OCI-LY1 (cell line): ENCODE measurements around the gene CNTFR.
A peak's percentile ranks its signal among the peaks of the same experiment; 100 is the strongest.

ENCODE experiments used
- H2AFZ ChIP-seq: fragments of 200-600 bp; sonication (generic), shearing (Covaris generic); 2 replicates; pipeline ENCODE4 v1.6.0; 2014; ENCODE audit warnings: antibody characterized with exemption, mild to moderate bottlenecking, low read length
- H3F3A ChIP-seq: fragments of 200-600 bp; sonication (generic), shearing (Covaris generic); 2 replicates; pipeline ENCODE4 v1.6.0; 2014; ENCODE audit warnings: mild to moderate bottlenecking, antibody characterized with exemption, low read length, moderate library complexity; ENCODE audit not compliant: insufficient read depth
- H3K27ac ChIP-seq: fragments of 200-600 bp; sonication (generic); 2 replicates; pipeline ENCODE4 v1.5.1; 2014; ENCODE audit warnings: low read length, mixed run types, mild to moderate bottlenecking, low read depth; ENCODE audit not compliant: poor library complexity, severe bottlenecking
- H3K27me3 ChIP-seq: fragments of 200-600 bp; sonication (generic); 2 replicates; pipeline ENCODE4 v1.6.0; 2014; ENCODE audit warnings: antibody characterized with exemption, mild to moderate bottlenecking, low read length, moderate library complexity; ENCODE audit not compliant: insufficient read depth
- H3K36me3 ChIP-seq: fragments of 200-600 bp; sonication (generic); 2 replicates; pipeline ENCODE4 v1.6.1; 2014; ENCODE audit warnings: mild to moderate bottlenecking, antibody characterized with exemption, low read length, moderate library complexity, mixed read lengths; ENCODE audit not compliant: insufficient read depth
- H3K4me1 ChIP-seq: fragments of 200-600 bp; sonication (generic); 2 replicates; pipeline ENCODE4 v1.5.1; 2014; ENCODE audit warnings: mild to moderate bottlenecking, low read length, moderate library complexity; ENCODE audit not compliant: insufficient read depth, severe bottlenecking
- H3K4me2 ChIP-seq: fragments of 200-600 bp; sonication (generic), shearing (Covaris generic); 2 replicates; pipeline ENCODE4 v1.6.1; 2014; ENCODE audit warnings: low read length
- H3K4me3 ChIP-seq: fragments of 200-600 bp; sonication (generic); 2 replicates; pipeline ENCODE4 v1.5.1; 2014; ENCODE audit warnings: low read length, low read depth, mild to moderate bottlenecking, mixed read lengths; ENCODE audit not compliant: poor library complexity, severe bottlenecking
- H3K79me2 ChIP-seq: fragments of 200-600 bp; shearing (Covaris generic); 2 replicates; pipeline ENCODE4 v1.6.1; 2016; ENCODE audit warnings: mixed run types, low read length, mixed read lengths; ENCODE audit not compliant: insufficient read depth
- H3K9ac ChIP-seq: fragments of 200-600 bp; sonication (generic), shearing (Covaris generic); 2 replicates; pipeline ENCODE4 v1.6.1; 2014; ENCODE audit warnings: mild to moderate bottlenecking, low read length, mixed read lengths
- H3K9me2 ChIP-seq: fragments of 200-600 bp; sonication (generic), shearing (Covaris generic); 2 replicates; pipeline ENCODE4 v1.6.1; 2014; ENCODE audit warnings: low read depth, mild to moderate bottlenecking, low read length, mixed read lengths
- H3K9me3 ChIP-seq: fragments of 200-600 bp; shearing (Covaris generic); 2 replicates; pipeline ENCODE4 v1.6.1; 2014; ENCODE audit warnings: low read length, mixed read lengths
- H4K20me1 ChIP-seq: fragments of 200-600 bp; sonication (generic), shearing (Covaris generic); 2 replicates; pipeline ENCODE4 v1.6.0; 2016; ENCODE audit warnings: mild to moderate bottlenecking, low read length; ENCODE audit not compliant: insufficient read depth
- CTCF ChIP-seq: fragments of 200-600 bp; sonication (generic), shearing (Covaris generic); IDR thresholded peaks from 2 replicates; pipeline ENCODE4 v1.5.1; 2017; ENCODE audit warnings: mild to moderate bottlenecking, antibody characterized with exemption, low read length, moderate library complexity, mixed read lengths
- EZH2 ChIP-seq: fragments of 200-600 bp; sonication (generic), shearing (Covaris generic); IDR thresholded peaks from 2 replicates; pipeline ENCODE4 v1.8.0; 2017; ENCODE audit warnings: borderline replicate concordance, mixed run types, mild to moderate bottlenecking, antibody characterized with exemption, low read length, moderate library complexity, mixed read lengths

Gene CNTFR

GRCh38 chr9:34547960-34548611 is 41.4 kb downstream of the CNTFR start:
- H3K27me3 ChIP-seq, result 0 out of 2 replicates have a peak, but pooled peaks cover 12% of the 10 kb centered on the region
- TF ChIP-seq EZH2 (no peak), CTCF (peak; percentile 69)
- H3K36me3 ChIP-seq, result no peaks in the 10 kb centered on the region
- H4K20me1 ChIP-seq, result no peaks in the 10 kb centered on the region
- no peaks in the 10 kb centered on the region for H3K9me3 ChIP-seq
- no peaks in the 10 kb centered on the region for H3F3A ChIP-seq
- H3K79me2 ChIP-seq, result no peaks in the 10 kb centered on the region
- no peaks in the 10 kb centered on the region for H3K4me1 ChIP-seq
- H2AFZ ChIP-seq, result no peak overlapping the region
- H3K4me2 ChIP-seq, result no peak overlapping the region
- H3K9ac ChIP-seq, result no peak overlapping the region
- H3K27ac ChIP-seq, result no peak overlapping the region
- H3K4me3 ChIP-seq, result no peak overlapping the region
- H3K9me2 ChIP-seq, result no peaks in the 10 kb centered on the region

GRCh38 chr9:34546834-34547827 is 42.4 kb downstream of the CNTFR start:
- H3K9me2 ChIP-seq, result no peaks in the 10 kb centered on the region
- H3K36me3 ChIP-seq, result no peaks in the 10 kb centered on the region
- TF ChIP-seq EZH2, result no peak
- peak; percentile 62 for TF ChIP-seq CTCF
- H3K4me2 ChIP-seq, result no peak overlapping the region
- 0 out of 2 replicates have a peak, but pooled peaks cover 4% of the 10 kb centered on the region for H3K27me3 ChIP-seq
- no peak overlapping the region for H3K9ac ChIP-seq
- H3K9me3 ChIP-seq, result no peaks in the 10 kb centered on the region
- no peaks in the 10 kb centered on the region for H3K79me2 ChIP-seq
- no peaks in the 10 kb centered on the region for H4K20me1 ChIP-seq
- no peaks in the 10 kb centered on the region for H3K4me1 ChIP-seq
- no peak overlapping the region for H2AFZ ChIP-seq
- no peak overlapping the region for H3K27ac ChIP-seq
- H3F3A ChIP-seq, result no peaks in the 10 kb centered on the region
- no peak overlapping the region for H3K4me3 ChIP-seq

DNA sequence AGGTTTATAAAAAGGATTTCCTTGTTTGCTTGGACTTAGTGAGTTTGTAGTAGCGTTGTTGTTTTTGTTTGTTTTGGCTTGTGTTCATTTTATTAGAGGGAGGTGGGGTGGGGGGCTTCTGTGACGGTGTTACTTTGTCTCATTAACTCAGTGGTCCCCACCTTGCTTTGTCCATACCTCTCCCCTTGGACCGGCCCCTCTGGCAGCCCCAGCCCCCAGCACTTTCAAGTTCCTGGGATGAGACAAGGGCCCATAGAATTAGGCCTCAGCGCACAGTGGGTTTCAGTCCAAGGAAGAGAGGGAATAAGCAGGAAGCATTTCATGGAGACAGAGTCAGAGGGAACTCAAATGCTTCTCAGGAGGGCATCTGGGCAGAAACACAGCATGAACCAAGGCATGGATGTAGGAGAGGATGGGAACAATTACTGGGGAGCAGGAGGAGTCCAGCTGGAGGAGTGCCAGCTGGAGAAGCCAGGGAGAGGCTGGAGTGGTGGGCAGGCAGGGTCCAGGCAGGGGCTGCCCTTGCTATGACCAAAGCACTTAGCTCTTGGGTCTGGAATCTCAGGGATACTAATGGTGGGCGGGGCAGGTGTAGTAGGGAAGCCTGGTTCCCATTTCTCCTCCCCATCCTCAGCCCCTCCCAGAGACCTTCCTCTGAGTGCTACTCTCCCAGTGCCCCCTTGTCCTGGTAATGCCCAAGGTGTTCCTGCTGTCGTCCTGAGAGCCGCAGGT is 43.3 kb downstream of the CNTFR start:
- Histone ChIP-seq H3K27me3 (0 out of 2 replicates have a peak, but pooled peaks cover 4% of the 10 kb centered on the region), H3K9me3 (no peaks in the 10 kb centered on the region), H3K36me3 (no peaks in the 10 kb centered on the region), H3K27ac (no peak overlapping the region), H3K9me2 (no peaks in the 10 kb centered on the region), H3K4me2 (no peak overlapping the region), H2AFZ (no peak overlapping the region), H3K4me3 (no peak overlapping the region), H3K9ac (no peak overlapping the region), H3K4me1 (no peaks in the 10 kb centered on the region), H3F3A (no peaks in the 10 kb centered on the region), H4K20me1 (no peaks in the 10 kb centered on the region), H3K79me2 (no peaks in the 10 kb centered on the region)
- TF ChIP-seq CTCF (no peak), EZH2 (no peak)
